OCI-LY3 (cell line): ENCODE measurements around the gene SPG7.

Source experiments
- CTCF ChIP-seq: fragments of 200-600, 300-600 bp; sonication (generic); IDR thresholded peaks from 2 replicates; pipeline ENCODE4 v1.5.1; 2014; ENCODE audit warnings: antibody characterized with exemption, low read length, low read depth
- EZH2phosphoT487 ChIP-seq: fragments of 200-600 bp; shearing (Covaris generic); IDR thresholded peaks from 2 replicates; pipeline ENCODE4 v1.6.1; 2018; ENCODE audit warnings: antibody characterized with exemption, mixed run types, low read depth

- TF ChIP-seq CTCF (peak; percentile 83), EZH2phosphoT487 (no peak)
These were observed 57.5 kb downstream of the SPG7 start for GRCh38 chr16:89565506-89566372.
